ENCODE data around the gene ATP6V1F.
A peak's percentile ranks its signal among the peaks of the same experiment; 100 is the strongest.

GRCh38 chr7:128869138-128869943 lies 6.7 kb downstream of the ATP6V1F start:
- TF ChIP-seq EP300 (IDR thresholded peaks at IDR 0.05) (no peak), POLR2A (IDR thresholded peaks at IDR 0.05) (no peak), POLR2AphosphoS5 (IDR thresholded peaks at IDR 0.05) (no peak)
- TF ChIP-seq, protein P1, sequence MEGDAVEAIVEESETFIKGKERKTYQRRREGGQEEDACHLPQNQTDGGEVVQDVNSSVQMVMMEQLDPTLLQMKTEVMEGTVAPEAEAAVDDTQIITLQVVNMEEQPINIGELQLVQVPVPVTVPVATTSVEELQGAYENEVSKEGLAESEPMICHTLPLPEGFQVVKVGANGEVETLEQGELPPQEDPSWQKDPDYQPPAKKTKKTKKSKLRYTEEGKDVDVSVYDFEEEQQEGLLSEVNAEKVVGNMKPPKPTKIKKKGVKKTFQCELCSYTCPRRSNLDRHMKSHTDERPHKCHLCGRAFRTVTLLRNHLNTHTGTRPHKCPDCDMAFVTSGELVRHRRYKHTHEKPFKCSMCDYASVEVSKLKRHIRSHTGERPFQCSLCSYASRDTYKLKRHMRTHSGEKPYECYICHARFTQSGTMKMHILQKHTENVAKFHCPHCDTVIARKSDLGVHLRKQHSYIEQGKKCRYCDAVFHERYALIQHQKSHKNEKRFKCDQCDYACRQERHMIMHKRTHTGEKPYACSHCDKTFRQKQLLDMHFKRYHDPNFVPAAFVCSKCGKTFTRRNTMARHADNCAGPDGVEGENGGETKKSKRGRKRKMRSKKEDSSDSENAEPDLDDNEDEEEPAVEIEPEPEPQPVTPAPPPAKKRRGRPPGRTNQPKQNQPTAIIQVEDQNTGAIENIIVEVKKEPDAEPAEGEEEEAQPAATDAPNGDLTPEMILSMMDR (IDR thresholded peaks at IDR 0.05): peak in 1 of 7 experiments; percentile 32

Measured in stomach (tissue), 4 donors.